ENCODE results near the gene MEF2C.

Gene MEF2C

GRCh38 chr5:88715503-88715902 lies 167.5 kb downstream of the MEF2C start:
- DNase-seq (ENCODE audit: low read depth), result no peak

GRCh38 chr5:88713818-88714217 lies 169.2 kb downstream of the MEF2C start:
- DNase-seq (ENCODE audit: low read depth), result no peak

- no peak for DNase-seq (ENCODE audit: low read depth)
Measured at GRCh38 chr5:88708682-88709398, 174.1 kb downstream of the MEF2C start.

DNA sequence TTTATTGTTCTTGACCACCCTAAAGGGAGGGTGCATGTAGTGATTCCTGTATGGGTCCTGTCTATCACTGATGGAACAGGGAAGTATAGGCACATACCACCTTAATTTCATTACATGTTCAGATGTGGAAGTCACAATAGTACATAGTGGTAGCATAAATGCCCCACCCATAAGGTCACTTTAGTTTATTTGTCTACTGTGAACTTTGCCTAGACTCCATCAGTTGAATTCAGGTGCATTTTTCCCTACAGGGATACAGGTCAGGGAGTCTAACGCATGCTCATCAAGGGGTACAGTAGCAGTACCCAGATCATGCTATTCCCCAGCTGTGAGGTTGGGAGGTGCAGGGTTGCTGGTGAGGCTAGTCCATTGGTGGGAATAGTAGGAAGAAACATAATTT lies 175.0 kb downstream of the MEF2C start:
- no peak for DNase-seq (ENCODE audit: low read depth)

GRCh38 chr5:88707216-88707965 lies 175.6 kb downstream of the MEF2C start:
- DNase-seq (ENCODE audit: low read depth), result no peak

GRCh38 chr5:88702332-88702731 lies 180.7 kb downstream of the MEF2C start:
- no peak for DNase-seq (ENCODE audit: low read depth)

DNA sequence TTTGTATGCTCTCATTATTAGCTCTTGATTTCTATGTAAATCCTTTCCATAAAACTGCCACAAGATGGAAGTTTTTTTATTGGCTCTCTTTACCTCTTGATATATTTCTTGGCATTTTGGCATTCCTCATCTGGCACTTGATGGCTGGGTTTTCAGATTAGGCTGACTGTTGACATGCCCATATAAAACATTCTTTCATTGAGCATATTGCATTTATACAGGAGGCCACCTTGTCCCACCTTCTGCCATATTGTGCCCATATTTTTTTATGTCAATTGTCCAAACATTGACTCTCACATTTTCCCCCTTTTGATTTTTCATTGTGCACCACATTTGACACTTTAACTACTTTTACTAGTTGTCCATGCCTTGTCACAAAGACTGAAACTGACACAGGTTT lies 182.9 kb downstream of the MEF2C start:
- no peak for DNase-seq (ENCODE audit: low read depth)

DNA sequence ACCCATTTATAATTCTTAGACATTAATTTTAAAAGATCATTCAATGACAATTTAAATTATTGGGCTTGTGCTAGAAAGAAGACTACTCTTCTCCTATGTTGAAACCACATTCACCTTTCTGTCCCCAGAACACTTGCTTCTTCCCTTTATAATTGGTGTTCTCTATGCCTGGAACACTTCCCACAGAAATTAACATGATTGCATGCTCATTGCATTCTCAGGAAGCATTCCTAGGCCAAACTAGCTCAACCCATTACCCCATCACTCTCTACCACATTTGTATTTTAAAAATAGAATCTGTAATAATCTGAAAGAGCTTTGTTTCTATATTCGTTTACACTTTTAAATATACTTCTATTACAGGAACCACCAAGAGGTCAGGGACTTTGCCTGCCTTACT lies 184.7 kb downstream of the MEF2C start:
- no peak for DNase-seq (ENCODE audit: low read depth)

DNA sequence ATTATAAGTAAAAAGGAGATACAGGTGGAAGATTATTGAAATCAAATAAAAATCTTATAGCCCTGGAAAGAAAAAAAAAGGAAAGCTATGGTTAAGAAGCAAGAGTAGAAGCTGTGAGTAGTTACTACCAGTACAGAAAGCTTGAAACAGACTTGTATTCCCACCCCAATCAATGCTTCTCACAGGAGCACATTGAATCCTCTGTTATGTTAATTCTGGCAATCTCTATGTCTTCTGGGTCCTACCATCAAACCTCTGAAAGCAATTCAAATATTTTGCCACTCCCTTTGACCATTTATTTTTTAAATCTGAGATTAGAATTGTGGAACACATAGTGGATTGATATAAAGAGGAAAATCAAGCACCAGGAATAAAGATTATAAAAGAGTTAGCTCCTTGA lies 186.5 kb downstream of the MEF2C start:
- no peak for DNase-seq (ENCODE audit: low read depth)

GRCh38 chr5:88695931-88696330 lies 187.1 kb downstream of the MEF2C start:
- DNase-seq (ENCODE audit: low read depth), result no peak

DNA sequence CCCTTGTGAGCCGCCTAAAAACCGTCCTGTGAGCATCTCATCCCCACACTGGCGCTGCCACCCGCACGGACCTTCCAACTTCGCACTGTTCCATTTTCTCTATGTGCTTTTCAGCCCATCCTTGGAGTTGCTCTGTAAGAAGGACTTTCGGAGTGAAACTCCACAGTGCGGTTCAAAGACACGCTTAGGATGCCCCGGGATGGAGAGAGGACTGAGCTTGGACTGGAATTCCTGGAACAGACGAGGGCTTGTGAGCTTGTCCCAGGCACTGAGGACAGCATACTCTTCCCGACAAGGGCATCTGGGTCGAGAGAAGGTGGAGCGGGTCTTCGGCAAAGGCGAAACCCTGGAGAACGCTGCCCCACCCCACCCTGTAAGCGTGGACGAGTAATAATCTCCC lies 187.8 kb downstream of the MEF2C start:
- DNase-seq (ENCODE audit: low read depth), result no peak

GRCh38 chr5:88694023-88694679 lies 188.8 kb downstream of the MEF2C start:
- DNase-seq (ENCODE audit: low read depth), result no peak

DNA sequence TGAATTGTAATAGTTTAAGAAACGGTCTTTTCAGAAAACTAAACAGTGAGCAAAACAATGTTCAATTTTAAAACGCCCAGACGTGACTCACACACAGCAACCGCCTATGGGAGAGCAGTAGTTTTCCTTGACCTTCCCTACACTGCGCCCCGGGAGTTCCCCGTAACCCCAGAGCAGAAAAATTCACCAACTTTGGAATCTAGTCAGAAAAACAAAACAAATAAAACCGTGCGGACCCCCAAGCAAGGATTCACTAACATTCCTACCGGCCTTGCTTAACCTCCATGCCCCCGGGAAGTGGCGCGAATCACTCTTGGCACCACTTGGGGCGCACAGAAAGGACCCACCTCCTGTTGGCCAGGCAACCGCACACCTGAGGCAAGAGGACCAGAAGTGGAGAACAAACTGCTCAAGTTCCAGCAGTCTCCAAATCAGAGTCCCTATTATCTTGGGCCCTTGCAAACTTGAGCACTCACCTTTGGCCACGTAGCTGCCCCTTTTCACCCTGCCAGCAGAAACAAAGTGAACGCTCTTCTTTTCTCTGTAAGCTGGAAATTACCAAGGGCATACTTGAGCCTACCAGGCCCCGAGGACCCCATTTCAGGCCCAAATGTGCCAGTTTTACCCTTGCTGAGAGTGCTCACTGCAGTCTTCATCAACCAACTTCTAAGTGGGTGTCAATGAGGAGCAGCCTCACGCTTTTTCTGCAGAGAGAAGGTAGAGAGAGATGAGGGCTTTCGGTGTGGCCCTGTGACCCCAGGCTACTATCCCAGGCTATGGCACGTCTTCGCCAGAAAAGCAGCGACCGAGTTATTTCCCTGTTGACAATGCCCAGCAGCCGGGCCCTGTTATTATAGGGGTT lies 189.7 kb downstream of the MEF2C start:
- DNase-seq (ENCODE audit: low read depth), result no peak

DNA sequence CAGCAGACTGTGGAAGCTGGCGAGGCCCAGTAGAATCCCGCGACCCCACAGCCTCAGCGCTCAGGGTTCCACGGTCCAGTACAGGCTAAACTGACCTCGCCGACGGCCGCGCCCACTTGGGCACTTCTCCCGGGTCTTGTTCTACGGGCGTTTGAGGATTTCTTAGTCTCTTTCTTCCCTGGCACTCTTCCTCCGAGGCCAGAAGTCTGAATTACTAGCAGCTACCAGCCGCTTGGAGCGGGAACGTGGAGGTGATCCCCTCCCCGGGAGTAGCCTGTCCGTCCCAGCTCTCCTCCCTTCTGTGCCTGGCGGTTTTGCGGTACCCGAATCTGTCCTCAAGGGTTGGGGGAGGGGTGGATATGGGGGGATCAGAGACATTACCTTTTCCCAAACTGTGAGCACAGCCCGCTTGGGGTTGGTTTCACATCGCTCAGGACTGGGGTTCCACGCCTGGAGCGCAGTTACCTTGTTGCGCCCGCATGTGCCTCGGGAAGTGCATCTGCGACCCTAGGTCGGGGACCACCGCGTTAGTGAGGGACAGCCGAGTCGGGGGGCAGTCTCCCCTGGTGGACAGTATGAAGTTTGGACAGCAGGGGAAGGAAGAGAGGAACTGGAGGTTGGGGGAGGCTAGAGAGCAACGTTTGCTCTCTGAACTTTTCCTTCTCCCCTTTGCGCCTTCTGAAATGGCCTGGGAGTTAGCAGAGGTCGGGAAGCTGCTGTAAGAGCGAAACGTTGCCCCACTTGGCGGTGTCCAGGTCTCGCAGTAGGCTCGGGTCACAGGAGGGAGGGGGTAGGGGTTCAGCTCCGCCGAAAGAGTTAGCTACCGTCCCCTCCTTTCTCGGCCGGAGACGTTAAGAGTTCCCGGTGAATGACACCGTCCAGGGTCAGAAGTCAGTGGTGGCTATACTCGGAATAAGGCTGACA lies 190.8 kb downstream of the MEF2C start:
- no peak for DNase-seq (ENCODE audit: low read depth)

DNA sequence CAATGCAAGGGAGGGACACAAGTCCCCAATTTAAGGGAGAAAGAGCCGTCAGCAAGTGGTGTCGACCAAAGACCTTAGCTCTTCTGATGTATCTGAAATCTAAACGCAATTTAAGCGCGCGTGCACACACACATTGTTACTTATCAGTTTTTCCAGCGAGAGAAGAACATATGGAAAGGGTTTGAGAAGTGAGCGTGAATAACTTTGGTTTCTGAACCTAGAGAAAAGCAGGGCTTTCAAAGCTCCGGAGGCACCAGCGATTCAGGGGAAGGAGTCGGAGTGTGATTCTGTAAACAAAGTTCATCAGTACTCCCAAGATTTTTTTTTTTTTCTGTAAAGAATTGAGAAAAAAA lies 191.8 kb downstream of the MEF2C start:
- DNase-seq (ENCODE audit: low read depth), result no peak

DNA sequence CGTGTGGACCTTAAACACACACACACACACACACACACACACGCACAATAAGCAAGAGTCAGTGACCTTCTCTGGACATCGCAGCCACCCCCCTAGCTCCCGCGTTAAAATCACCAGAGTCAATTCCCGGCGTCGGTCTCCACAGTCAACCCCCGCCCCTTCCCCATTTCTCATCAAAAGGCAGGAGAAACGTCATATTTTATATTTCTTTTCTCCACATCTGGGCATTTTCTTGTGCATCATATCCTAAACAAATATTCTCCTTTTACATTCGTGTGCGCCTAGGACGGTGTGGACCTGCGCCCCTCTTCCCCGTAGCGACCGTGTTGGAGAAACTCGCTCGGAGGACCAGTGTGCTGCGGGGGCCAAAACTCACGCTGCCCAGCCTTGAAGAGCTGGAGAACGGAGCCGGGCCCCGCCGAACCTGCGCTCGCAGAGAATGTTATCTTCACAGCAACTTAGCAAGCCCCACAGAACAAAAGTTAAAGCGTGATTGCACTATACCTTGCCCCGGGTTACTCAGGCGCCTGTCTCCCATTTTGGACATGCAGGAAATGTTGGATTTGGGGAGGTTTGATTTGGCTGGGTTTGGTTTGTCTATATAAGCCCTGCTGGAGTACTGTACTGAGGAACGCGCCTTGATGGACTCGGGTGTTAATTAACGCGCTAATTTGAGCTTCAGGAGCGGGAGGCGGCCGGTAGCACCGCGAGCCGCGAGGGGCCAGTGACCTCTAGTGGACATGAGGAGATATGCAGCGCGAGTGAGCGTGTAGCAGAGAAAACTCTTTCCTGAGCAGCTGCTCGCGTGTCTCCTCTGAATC lies 192.4 kb downstream of the MEF2C start:
- DNase-seq (ENCODE audit: low read depth), result peak; percentile 27

- peak; percentile 4 for DNase-seq (ENCODE audit: low read depth)
Measured at GRCh38 chr5:88689668-88690408, 193.1 kb downstream of the MEF2C start.

- DNase-seq (ENCODE audit: low read depth), result no peak
Measured at GRCh38 chr5:88688984-88689667, 193.9 kb downstream of the MEF2C start.
